ENCODE data around the gene GCSH.

DNA sequence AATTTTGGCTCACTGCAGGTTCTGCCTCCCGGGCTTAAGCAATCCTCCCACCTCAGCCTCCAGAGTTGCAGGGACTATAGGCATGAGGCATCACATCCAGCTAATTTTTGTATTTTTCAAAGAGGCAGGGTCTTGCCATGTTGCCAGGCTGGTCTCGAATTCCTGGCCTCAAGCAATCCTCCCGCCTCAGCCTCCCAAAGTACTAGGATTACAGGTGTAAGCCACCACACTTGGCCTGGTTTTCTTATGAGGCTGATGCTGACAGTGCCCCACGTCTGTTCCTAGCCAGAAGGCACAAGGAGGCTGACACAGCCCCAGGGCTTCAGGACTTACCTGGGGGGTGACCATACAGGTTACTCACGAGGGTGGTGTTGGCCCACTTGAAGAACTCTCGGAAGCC lies 33.9 kb upstream of the GCSH start:
- TF ChIP-seq CTCF (IDR thresholded peaks at IDR 0.05): no peak
- TF ChIP-seq POLR2AphosphoS5 (IDR thresholded peaks at IDR 0.05; ENCODE audit: insufficient read depth in 1 of 2, low read depth in 1 of 2): no peak
